ENCODE measurements around the gene TSPAN18. TPM values are rescaled to one million over a fixed set of nuclear protein-coding genes. Genes with fewer than 3 reads are reported as not detected.

TSPAN18 gene
- total RNA-seq, 4 donors from 2014 or later, result 2.6 to 28.9 (median 4.9) TPM

DNA sequence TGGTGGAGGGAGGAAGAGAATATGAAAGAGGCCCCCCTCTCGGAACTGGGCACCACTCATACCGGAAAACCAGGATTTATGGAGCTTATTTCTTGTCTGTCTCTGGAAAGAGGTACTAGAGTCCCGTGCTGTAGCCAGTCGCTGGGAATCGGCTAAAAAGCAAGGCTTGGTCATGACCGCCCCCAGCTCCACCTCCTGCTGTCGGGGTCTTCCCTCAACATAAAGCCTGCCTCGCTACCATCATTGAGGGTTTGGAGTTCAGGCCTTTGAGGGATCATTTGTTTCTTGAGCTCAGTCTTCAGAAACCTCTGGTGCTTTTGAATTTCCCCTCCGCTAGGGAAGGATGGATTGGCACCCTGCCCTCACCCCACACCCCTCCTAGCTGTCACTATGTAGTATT is 97.1 kb downstream of the TSPAN18 start:
- Histone ChIP-seq H3K36me3 (no peaks in the 10 kb centered on the region), H3K27me3 (no peaks in the 10 kb centered on the region), H3K27ac (no peak overlapping the region), H3K9me3 (no peaks in the 10 kb centered on the region), H3K4me3 (no peak overlapping the region), H3K4me1 (peaks cover 0 to 7% (median 0%) of the 10 kb centered on the region in 4 donors)
- intact Hi-C loops (cut with DNase I; ENCODE audit: low total_unique reads), result no loop called here
- WGBS, 2 donors (ENCODE audit: low coverage in 1 of 2), result 83 to 84% methylated on average over 2 to 9 of the region's 9 CpGs
- in situ Hi-C loops (cut with MboI; ENCODE audit: low pct_ligation_motif_present in 1 of 4, low pct_unique_long_range_greater_than_20kb in 1 of 4, low sequenced_read_pairs in 3 of 4), result no loop called here
- TF ChIP-seq, protein P1, sequence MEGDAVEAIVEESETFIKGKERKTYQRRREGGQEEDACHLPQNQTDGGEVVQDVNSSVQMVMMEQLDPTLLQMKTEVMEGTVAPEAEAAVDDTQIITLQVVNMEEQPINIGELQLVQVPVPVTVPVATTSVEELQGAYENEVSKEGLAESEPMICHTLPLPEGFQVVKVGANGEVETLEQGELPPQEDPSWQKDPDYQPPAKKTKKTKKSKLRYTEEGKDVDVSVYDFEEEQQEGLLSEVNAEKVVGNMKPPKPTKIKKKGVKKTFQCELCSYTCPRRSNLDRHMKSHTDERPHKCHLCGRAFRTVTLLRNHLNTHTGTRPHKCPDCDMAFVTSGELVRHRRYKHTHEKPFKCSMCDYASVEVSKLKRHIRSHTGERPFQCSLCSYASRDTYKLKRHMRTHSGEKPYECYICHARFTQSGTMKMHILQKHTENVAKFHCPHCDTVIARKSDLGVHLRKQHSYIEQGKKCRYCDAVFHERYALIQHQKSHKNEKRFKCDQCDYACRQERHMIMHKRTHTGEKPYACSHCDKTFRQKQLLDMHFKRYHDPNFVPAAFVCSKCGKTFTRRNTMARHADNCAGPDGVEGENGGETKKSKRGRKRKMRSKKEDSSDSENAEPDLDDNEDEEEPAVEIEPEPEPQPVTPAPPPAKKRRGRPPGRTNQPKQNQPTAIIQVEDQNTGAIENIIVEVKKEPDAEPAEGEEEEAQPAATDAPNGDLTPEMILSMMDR (IDR thresholded peaks at IDR 0.05), result no peak
- no peak for TF ChIP-seq EP300 (IDR thresholded peaks at IDR 0.05; ENCODE audit: low read depth)
- TF ChIP-seq POLR2AphosphoS5 (IDR thresholded peaks at IDR 0.05), result no peak
- no peak for TF ChIP-seq POLR2A (IDR thresholded peaks at IDR 0.05)
- DNase-seq, result no peak

DNA sequence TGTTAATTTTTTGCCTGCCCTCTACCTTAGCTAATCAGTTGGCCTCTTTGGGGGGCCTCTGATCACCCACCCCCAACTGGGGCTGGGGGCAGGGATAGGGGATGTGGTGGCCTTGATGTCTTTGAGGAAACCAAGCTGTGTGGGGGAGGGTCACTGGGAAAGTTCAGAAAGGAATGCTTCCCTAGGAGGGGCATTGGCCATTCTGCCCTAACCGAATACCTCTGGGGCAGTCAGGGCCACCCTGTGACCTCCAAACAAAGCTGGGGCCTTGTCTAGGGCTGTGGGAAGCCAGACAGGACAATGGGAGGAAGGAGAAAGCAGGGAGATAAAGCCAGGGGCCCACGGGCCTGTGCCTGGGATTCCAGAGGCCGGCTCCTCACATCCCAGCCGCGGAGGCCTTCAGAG is 97.5 kb downstream of the TSPAN18 start:
- 62% methylated on average over 5 of the region's 5 CpGs; no CpG with 5 or more reads in 1 of the 2 donors for WGBS, 2 donors (ENCODE audit: low coverage in 1 of 2)
- Histone ChIP-seq H3K27me3 (no peaks in the 10 kb centered on the region), H3K27ac (no peak overlapping the region), H3K9me3 (no peaks in the 10 kb centered on the region), H3K4me1 (peaks cover 0 to 7% (median 0%) of the 10 kb centered on the region in 4 donors), H3K4me3 (no peak overlapping the region), H3K36me3 (no peaks in the 10 kb centered on the region)
- intact Hi-C loops (cut with DNase I; ENCODE audit: low total_unique reads) (no loop called here), in situ Hi-C loops (cut with MboI; ENCODE audit: low pct_ligation_motif_present in 1 of 4, low pct_unique_long_range_greater_than_20kb in 1 of 4, low sequenced_read_pairs in 3 of 4) (no loop called here)
- DNase-seq, result no peak
- TF ChIP-seq EP300 (IDR thresholded peaks at IDR 0.05; ENCODE audit: low read depth), result no peak
- TF ChIP-seq, protein P1 (IDR thresholded peaks at IDR 0.05), result no peak
- TF ChIP-seq POLR2AphosphoS5 (IDR thresholded peaks at IDR 0.05), result no peak
- no peak for TF ChIP-seq POLR2A (IDR thresholded peaks at IDR 0.05)

DNA sequence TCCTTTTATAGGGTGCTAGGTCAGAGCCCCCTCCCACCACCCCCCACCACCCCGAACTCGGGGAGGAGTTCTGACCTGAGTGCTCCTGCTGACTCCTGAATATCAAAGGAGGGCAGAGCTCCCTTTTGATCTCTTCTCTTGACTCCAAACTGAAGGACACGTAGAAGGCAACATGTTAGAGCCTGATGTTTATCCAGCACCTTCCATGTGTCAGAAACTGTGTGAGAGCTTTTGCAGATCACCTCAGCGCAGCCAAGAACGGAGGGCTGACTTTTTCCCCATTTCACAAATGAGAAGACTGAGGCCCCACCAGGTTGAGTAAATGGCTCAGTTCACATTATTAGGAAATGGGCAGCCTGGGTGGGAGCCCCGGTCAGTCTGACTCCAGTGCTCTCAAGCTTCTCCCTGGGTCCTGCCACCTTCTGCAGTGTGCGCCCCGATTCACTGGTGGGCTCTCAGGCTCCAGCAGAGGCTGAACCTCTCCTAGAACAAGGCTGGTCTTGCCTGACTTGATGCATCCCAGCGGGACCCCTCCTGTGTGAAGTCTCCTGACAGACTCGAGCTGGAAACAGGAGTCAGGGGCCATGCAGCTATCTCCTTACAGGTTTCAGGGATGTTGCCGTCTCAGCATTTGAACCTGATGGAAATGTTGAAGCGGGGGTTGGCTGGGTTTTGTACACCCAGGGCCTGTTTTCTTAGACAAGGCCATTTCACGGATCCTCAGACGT is 98.5 kb downstream of the TSPAN18 start:
- Histone ChIP-seq H3K27ac (no peak overlapping the region), H3K9me3 (no peaks in the 10 kb centered on the region), H3K4me3 (no peak overlapping the region), H3K27me3 (no peaks in the 10 kb centered on the region), H3K4me1 (peaks cover 0 to 7% (median 0%) of the 10 kb centered on the region in 4 donors), H3K36me3 (no peaks in the 10 kb centered on the region)
- peak in 1 of 3 donors; percentile 66 for TF ChIP-seq POLR2AphosphoS5 (IDR thresholded peaks at IDR 0.05)
- TF ChIP-seq, protein P1 (IDR thresholded peaks at IDR 0.05), result no peak
- WGBS, 2 donors (ENCODE audit: low coverage in 1 of 2), result 85% methylated on average over 14 of the region's 14 CpGs; no CpG with 5 or more reads in 1 of the 2 donors
- in situ Hi-C loops (cut with MboI; ENCODE audit: low pct_ligation_motif_present in 1 of 4, low pct_unique_long_range_greater_than_20kb in 1 of 4, low sequenced_read_pairs in 3 of 4), result no loop called here
- no peak for DNase-seq
- intact Hi-C loops (cut with DNase I; ENCODE audit: low total_unique reads), result no loop called here

DNA sequence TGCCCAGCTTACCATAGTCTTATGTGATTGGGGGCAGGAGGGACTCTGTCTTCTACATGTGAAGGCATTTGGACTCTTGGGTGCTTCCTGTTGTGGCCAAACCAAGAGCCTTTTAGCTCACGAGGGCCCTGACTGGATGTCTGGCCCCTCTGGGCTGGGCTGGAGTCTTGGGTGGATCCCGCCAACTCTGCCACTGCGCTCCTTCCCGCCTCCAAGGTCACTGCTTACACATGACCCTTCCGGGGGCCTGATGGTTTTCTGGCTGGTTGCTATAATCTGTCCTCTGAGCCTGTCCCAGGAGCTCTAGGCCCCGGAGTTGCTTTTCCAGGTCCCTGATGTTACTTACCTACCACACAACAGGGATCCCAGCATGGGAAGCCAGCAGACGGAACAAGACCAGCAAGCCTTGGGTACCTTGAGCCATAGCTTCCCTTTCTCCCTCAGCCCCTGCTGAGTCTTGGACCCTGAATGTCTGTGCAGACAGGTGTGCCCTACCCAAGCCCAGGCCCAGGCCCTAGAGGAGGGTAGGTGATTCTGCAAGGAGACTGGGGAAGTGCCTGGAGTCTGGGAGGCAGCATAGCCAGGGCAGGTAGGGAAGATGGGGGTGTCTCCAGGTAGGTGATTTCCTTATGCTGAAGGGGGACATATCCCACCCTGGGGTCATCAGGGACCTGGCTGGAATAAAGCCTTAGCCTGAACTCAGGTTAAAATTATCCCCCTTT is 100.3 kb downstream of the TSPAN18 start:
- Histone ChIP-seq H3K27me3 (no peaks in the 10 kb centered on the region), H3K27ac (no peak overlapping the region), H3K36me3 (no peaks in the 10 kb centered on the region), H3K4me3 (no peak overlapping the region), H3K9me3 (no peaks in the 10 kb centered on the region), H3K4me1 (peaks cover 0 to 7% (median 0%) of the 10 kb centered on the region in 4 donors)
- intact Hi-C loops (cut with DNase I; ENCODE audit: low total_unique reads), result no loop called here
- no peak for DNase-seq
- TF ChIP-seq POLR2AphosphoS5 (IDR thresholded peaks at IDR 0.05) (no peak), EP300 (IDR thresholded peaks at IDR 0.05; ENCODE audit: low read depth) (no peak), POLR2A (IDR thresholded peaks at IDR 0.05) (no peak)
- TF ChIP-seq, protein P1 (IDR thresholded peaks at IDR 0.05), result no peak
- 84% methylated on average over 7 of the region's 7 CpGs; no CpG with 5 or more reads in 1 of the 2 donors for WGBS, 2 donors (ENCODE audit: low coverage in 1 of 2)
- in situ Hi-C loops (cut with MboI; ENCODE audit: low pct_ligation_motif_present in 1 of 4, low pct_unique_long_range_greater_than_20kb in 1 of 4, low sequenced_read_pairs in 3 of 4), result no loop called here

Data from transverse colon (tissue), 4 donors.